DMS53 (cell line): Measurements from ENCODE around the gene ADGRL1.
"Not testable (repeated sequence)": the region's sequence is repeated elsewhere in the genome, so short reads cannot be mapped to it uniquely, and the experiment has no call there.

Experiments
- DNase-seq: peaks from one replicate; lab custom pipeline; 2025; lab: John Stamatoyannopoulos, UW

The ADGRL1 gene

DNA sequence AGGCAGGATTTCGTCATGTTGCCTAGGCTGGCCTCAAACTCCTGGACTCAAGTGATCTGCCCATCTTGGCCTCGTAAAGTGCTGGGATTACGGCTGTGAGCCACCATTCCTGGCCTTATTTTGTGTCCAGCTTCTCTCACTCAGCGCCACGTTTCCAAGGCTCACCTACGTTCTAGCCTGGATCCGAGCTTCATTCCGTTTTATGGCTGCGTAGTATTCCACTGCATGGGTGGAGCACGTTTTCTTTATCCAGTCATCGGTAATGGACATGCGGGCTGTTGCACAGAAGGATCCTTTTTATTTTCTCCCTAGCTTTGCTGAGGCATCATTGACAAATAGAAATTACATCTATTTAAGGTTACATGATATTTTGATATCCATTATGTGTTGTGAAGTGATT, 16.6 kb downstream of the ADGRL1 start:
- no peak for DNase-seq

DNA sequence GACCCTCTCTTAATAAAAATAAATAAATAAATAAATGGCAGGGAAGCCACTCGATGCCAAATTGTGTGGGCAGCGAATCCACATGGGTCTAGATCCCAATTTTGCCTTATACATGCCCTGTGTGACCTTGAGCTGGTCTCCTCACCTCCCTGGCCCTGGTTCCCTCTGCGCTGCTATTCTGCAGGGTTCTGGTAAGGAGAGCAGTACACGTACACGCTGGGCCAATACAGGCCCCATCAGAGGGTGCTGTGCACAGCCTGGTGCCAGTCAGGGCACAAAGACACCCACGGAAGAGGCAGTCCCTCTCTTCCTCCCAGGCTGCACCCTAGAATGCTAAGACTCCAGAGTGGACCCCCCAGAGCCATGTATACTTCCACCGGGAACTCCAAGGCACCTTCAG, 17.9 kb downstream of the ADGRL1 start:
- not testable (repeated sequence) for DNase-seq

DNA sequence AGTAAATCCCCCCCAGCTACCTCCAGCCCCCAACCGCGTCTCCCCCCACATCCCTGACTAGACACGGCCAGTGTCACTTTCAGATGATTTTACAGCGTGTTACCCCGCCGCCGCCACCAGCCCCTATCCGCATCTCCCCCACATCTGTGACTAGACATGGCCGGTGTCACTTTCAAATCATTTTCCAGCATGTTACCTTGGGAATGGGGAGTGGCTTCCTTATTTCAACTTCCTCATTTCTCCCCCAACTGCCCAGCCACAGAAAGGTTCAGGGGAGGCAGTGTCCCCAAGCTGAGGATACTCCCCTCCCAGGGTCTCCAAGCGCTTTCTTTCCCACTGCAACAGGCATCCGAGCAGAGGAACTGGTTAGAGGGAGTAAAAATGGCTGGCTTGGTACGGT, 18.4 kb downstream of the ADGRL1 start:
- DNase-seq = no peak

DNA sequence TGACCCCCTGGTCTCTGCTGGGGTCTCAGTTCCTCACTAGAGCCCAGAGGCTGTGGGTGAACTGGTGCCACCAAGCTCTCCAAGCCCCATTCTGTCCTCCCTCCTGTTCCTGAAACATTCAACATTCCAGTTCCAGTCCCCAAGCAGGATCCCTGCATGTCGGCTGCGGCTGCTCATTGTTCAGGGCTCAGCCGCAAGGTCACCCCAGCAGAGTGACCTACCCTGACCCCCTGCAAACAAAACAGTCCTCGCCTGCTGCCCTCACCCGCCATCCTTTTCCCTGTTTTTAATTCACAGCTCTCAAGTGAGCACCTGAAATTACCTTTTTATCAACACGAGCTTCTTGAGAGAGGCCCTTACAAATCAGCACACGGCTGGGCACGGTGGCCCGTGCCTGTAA, 19.3 kb downstream of the ADGRL1 start:
- not testable (repeated sequence) for DNase-seq

DNA sequence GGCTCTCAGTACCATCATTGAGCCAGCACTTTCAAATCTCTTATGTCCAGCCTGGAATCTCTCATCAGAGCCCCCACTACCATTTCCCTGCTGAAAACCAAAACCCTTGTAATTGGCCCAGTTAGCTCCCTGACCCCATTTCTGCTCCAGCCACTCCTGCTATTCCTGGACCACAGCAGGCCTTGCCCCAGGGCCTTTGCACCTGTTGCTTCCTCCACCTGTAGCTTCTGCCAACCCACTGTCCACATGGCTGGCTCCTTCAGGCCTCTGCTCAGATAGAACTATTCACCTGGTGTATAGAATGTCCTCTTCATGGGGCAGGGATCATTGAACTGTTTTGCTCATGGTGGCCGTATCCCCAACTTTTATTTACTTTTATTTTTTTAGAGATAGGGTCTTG, 20.3 kb downstream of the ADGRL1 start:
- not testable (repeated sequence) for DNase-seq

DNA sequence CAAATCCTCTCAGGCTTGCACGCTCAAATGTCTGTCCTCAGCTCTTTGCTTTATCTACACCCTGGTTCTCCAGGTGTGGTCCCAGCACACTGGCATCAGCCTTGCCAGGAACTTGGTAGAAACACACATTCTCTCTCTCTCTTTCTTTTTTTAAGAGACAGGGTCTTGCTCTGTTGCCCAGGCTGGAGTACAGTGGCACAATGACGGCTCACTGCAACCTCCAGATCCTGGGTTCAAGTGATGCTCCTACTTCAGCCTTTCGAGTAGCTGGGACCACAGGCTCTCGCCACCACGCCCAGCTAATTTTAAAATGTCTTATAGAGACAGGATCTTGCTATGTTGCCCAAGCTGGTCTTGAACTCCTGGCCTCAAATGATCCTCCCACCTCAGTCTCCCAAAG, 20.8 kb downstream of the ADGRL1 start:
- DNase-seq = no peak

DNA sequence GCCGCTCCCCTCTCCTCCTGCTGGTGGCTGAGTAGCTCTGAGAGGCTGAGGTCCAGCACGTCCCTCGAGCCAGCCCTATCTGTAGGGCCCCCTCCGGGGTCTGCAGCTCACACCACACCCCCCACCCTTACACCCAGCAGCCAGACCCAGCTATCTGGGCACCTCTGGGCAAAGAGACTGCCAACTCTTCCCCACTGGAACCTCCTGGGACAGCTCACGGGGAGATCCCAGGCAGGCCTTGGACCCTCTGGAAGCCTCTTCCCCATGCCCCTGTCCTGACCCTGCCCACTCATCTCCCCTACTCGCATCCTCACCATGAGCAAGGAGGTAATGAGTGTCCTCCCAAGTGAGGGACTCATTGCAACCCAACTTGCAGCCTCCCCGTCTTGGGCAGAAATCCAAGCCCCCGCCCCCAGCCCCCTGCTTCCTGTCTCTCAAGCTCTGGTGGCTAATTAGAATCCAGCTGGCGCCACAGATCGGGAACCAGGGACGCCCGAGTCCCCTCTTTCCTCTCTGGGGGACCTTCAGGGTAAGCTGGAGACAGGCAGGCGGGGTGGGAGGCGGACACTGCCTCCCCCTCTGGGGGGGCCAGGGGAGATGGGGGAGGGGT, 22.1 kb downstream of the ADGRL1 start:
- DNase-seq = no peak

DNA sequence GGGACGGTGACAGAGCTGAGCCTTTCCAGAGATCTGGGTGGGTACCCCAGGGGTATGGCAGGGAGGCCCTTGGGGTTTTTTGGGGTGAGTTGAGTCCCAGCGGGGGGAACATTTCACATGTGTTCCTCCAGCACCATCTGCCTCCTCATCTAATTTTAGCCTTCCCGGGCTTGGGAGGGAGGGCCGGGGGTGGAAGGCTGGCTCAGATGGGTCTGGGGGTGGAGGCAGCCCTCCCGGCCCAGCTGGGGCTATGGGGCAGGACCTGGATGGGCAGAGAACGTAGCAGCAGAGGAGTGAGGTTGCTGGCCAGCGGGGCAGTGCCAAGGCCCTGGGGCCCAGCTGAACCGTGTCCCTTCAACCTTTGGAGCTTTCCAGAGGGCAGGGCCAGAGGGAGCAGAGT, 23.5 kb downstream of the ADGRL1 start:
- no peak for DNase-seq

DNA sequence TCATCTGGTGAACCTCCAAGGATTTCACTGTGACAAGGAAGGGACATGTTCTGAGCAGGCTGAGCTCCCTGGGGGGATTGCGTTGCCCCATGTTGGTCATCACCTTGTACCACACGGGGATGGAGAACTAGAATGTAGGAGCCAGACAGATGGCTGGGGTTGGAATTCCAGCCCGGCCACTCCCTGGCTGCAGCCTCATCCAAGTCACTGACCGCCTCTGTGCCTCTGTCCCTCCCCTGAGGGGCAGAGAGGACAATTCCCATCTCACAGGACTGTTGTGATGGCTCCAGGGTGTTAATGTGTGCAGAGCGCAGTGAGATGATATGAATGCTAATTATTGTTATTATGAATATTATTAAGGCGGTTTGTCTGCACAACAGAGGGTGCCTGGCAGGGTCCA, 24.1 kb downstream of the ADGRL1 start:
- no peak for DNase-seq

DNA sequence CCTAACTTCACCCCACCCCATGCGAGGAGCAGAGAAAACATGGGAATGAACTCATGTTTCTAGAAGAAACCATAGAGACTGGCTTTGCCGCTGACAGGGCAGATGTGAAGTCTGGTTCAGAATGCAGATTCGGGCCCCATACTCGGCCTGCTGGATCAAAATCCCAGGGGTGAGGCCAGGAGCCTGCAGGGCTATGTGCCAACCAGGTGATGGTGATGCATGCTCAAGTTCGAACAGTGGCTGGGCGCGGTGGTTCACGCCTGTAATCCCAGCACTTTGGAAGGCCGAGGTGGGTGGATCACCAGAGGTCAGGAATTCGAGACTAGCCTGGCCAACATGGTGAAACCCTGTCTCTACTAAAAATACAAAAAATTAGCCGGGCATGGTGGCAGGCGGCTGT, 24.8 kb downstream of the ADGRL1 start:
- DNase-seq = not testable (repeated sequence)

DNA sequence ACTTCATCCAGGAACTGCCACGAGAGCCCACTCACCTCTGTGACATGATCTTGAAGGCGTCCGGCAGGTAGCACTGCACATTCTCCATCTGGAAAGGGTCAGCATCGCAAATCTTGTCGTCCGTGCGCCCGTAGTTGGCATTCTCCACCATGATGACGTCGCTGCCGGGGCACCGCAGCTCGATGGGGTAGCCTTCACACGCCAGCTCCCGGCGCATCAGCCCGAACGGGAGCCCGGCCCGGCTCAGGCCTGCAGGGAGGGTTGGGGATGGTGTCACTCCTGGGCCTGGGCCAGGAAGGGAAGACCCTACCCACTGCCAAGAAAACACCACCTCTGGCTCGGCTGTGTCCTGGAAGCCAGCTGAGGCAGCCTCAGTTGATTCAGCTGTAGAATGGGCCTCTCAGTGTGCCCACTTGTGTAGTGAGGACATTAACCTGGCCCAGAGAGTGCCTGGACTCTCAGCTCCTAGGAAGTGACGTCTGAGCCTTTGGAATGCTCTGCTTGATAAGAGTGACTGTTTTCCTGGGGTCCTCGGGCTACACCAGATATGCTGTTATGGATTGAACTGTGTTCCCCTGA, 28.4 kb downstream of the ADGRL1 start:
- DNase-seq = no peak

DNA sequence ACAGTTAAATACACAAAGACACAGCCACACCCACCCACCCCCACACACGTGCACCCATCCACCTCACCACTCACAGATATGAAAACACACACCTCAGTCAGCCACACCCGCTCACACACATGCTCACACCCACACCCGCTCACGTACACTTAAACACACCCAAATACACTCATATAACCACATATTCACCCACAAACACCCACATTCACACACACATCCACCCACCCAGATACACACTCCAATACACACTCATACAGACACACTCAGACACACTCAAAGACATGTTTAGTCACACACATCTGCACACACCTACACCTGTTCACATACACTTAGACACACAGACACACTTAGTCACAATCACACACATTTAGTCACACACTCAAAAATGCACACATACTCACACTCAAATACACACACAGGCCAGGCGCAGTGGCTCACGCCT, 30.6 kb downstream of the ADGRL1 start:
- no peak for DNase-seq

DNA sequence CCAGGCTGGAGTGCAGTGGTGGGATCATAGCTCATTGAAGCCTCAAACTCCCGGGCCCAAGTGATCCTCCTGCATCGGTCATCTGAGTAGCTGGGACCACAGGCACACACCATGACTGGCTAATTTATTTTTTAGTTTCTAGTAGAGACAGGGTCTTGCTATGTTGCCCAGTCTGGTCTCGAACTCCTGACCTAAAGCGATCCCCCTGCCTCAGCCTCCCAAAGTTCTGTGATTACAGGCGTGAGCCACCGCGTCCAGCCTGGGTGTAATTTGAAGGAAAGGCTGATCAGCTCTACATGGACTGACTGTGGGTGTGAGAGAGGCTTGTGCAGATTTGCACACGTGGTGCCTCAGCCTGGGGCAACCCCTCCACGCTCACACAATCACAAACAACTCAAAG, 31.1 kb downstream of the ADGRL1 start:
- DNase-seq = no peak

DNA sequence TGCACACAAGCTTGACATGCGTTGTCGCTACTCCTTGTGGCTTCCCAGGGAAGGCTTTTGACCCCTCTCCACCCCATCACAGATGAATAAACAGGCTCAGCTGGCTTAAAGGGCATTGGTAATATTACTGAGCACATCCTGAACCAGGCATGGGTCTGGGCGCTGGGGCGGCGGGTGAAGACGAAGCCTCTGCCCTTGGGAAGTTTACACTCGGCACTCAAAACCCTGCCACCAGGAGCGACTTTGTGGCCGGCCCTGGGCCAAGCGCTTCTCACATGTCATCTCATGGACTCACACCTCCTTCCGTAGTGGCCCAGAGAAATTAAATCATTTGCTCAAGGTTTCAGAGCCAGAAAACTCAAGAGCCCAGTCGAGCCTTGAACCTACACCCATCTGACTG, 37.0 kb downstream of the ADGRL1 start:
- DNase-seq = no peak

DNA sequence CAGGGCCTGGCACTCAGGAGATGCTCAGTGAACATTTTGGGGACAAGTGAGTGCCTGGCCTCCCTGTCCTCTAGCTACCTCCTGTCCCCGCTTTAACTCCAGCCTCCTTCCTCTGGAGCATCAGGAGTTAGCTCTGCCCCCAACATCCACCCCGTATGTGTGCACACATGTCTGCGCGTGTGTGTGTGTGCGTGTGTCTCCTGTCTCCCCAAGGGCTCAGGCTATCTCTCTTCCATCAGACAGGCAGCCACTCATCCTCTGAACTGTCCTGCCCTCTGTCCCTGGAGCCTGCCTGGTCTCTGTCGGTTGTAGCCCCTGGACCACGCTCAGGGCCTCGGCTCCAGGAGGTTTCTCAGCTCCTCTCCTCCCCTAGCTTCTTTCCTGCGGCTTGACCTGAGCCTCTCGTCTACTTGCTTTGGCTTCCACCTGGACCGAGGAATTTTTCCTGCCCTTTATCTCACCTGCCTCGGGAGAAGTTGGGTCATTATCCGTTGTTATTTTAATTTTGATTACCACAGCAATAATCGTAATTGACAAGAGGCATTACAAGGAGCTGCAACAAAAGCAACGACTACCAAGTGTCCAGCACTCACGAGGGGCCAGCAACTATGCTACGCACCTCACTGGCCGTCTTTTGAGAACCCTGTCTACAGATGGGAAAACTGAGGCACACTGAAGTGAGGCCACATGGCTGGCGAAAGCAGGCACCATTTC, 37.6 kb downstream of the ADGRL1 start:
- no peak for DNase-seq

DNA sequence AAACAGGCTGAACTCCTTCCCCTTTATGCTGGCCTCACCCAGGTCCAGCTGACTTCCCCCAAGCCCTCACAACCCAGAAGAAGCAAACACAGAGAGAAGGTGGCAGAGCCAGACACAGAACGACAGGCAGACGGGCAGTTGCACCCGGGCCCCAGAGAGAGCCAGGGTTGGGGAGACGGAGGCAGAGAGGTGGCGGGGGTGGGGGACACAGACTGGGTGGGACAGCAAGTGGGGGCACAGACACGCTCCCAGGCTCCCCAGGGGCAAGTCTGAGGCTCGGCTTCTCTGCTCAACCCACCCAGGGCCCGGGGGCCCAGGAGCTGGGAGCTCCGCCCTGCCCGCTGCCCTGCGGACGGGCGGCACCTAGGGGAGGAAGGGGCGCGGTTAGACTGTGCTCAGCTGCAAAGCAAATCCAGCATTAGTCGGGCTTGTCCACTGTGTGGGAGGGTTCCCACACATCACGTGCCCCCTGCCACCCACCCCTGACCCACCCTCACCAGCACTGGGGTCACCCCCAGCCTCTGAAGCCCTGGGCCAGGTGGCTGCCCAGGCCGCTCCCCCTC, 38.3 kb downstream of the ADGRL1 start:
- DNase-seq = no peak

DNA sequence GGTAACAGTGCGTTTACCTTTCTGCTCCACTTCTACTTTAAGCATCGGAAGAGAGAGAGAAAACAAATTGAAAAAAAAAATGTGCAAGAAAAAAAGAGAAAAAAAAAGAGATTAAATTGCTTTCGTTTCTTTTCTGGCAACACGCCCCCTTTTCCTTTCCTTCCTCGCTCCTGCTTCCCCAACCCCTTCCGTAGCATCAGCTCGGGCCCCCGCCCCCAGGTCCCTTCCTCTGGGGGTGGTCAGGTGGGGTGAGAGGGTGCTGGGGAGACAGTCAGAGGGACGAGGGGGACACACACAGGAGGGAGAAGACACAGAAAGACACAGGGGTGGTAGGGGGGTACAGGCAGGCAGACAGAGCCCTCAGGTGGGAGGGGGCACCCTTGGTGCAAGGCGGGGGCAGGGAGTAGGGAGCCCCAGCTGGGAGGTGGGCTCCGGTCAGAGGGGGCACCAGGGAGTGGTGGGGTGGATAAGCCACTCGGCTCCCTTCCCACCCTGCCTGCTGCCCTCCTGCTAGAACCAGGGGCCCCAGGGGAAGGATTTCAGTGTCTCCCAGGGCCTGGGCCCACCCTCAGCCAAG, 38.9 kb downstream of the ADGRL1 start:
- no peak for DNase-seq

DNA sequence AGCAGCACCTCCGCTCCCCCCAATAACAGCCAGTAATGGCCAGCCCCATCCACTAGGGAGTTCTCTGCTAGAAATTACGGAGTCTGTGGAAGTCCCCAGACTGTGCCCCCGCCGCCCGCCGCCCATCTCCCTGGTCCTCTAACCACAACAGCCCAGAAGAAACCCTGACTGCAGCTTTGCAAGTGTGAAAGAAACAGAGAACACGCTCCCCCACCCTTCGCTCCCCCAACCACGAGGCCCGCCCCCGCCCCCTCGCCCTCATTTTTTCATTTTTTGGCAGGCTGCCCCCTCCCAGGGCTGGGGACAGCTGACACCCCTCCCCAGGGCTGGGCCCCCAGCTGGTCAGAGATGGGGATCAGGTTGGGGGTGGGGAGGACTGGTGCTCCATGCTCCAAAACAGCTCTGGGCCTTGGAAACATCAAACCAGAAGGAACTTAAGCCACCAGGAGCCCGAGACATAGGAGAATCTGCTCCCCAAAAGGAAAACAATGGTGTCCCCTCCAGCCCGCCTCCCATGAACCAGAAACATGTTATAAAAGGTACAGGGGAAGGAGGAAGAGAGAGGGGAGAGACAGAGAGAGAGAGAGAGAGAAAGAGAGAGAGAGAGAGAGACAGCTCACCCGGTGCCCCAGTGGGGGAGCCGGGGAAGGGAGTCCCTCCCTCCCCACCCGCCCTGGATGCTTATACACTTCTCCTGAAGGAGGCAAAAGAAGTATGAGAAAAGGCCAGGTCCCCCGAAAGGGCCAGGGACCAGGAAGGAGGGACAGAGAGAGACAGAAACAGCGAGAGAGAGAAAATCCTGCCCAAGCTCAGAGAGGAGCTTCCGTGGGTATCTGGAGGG, 39.8 kb downstream of the ADGRL1 start:
- no peak for DNase-seq

DNA sequence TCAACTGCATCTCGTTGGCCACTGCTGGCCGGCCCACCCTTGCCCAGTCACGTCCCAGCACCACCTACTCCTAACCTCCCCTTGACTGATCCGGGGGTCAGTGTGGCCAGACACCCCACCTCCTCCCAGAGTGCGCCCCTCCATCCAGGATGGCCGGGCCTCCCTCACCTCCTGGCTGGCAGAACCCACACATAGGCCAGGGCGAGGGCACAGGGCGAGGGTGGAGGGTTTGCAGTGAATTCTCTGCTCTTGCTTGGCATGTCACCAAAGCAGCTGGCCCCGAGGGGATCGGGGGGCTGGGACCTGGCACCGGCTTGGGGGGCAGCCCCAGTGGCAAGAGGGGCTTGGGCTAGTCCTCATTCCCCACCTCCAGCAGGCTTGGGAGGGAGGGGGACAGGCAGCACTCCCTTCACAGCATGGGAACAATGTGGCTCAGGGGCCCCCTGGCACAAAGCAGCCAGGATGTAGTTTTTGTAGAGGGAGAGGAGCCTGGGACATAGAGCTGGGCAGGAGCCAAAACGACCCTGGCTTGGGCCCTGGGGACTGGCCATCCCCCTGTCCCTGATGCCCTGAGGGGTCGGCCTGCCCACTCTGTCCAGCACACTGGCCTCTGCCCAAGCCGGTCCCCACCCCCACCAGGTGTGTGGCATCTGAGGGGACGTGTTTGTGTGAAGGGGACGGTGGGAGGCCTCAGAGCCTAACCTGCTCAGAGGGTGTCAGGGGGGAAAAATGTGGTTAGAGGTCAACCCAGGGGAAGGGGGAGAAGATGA, 41.1 kb downstream of the ADGRL1 start:
- DNase-seq = no peak

DNA sequence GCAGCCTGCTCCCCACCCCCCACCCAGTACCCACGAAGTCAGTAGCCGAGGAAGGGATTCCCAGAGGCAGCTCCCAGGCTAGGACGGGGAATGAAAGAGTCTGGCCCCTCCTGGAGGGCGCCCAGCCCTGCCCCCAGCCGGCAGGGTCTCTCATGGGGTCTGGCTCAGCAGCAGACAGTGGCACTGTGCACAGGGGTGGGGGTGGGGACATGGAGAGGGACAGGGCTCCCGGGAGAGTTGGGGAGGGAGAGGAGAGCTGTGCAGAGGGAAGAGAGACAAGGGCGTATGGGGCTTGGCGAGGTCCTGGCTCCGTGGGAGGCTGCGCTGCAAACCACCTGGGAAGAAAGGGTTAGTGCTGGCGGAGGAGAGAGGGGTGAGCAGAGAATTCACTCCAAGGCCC, 41.9 kb downstream of the ADGRL1 start:
- DNase-seq = no peak

DNA sequence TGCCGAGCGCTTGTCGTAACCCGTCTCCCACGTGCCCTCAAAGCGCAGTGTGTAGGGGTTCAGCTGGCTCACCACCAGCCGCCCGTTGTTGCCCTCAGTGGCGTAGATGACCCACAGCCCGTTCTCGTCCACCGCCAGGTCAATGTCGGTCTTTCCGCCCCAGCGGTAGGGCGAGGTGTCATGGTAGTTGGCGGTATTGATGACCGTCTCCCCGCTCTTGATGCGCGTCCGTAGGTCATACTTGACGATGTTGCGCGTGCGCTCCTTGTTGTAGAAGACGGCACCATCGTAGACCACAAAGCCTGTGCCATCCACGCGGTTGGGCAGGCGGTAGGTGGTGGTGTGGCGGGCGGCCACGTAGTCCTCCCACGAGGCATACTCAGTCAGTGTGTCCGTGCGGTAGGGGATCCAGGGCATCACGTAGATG, 43.1 kb downstream of the ADGRL1 start:
- DNase-seq = no peak
